HepG2 (cell line): Measurements from ENCODE around the gene KIF6. TPM values are rescaled to one million over a fixed set of nuclear protein-coding genes. Genes with fewer than 3 reads are reported as not detected.

Experiments
- CCAR2 ChIP-seq: fragments of 200-400 bp; formaldehyde crosslinking; optimal IDR thresholded peaks from 2 replicates; pipeline ENCODE3; 2018; ENCODE audit warnings: low read depth, mild to moderate bottlenecking, low read length, moderate library complexity
- CHCHD3 ChIP-seq: sonication (generic); formaldehyde crosslinking; IDR thresholded peaks from 2 replicates; pipeline ENCODE4 v1.8.0; 2022; ENCODE audit warnings: mild to moderate bottlenecking, missing genetic modification reagents, moderate library complexity
- E2F2 ChIP-seq: sonication (generic); formaldehyde crosslinking; IDR thresholded peaks from 2 replicates; pipeline ENCODE4 v1.4.0; 2020; ENCODE audit warnings: missing genetic modification reagents, borderline replicate concordance
- IRX3 ChIP-seq: sonication (generic); formaldehyde crosslinking; IDR thresholded peaks from 2 replicates; pipeline ENCODE4 v1.8.1; 2023; ENCODE audit warnings: mild to moderate bottlenecking, low read depth, missing genetic modification reagents, borderline replicate concordance
- KAT7 ChIP-seq: IDR thresholded peaks from 2 replicates; pipeline ENCODE4 v1.6.1; 2018; ENCODE audit warnings: borderline replicate concordance, missing compliant biosample characterization
- KLF16 ChIP-seq, 2 experiments: sonication (generic) in 1 of 2; formaldehyde crosslinking in 1 of 2; IDR thresholded peaks; 2 replicates each; pipeline versions ENCODE4 v1.6.1 to v1.8.0; 2016 to 2023; ENCODE audit warnings: missing genetic modification reagents in 2 of 2, missing compliant biosample characterization in 1 of 2
- RBM39 ChIP-seq: fragments of 200-400 bp; formaldehyde crosslinking; IDR thresholded peaks from one replicate; pipeline ENCODE4 v1.6.1; 2018; ENCODE audit warnings: antibody characterized with exemption, mild to moderate bottlenecking, low read depth, low read length; ENCODE audit not compliant: poor library complexity, severe bottlenecking
- RERE ChIP-seq: IDR thresholded peaks from 2 replicates; pipeline ENCODE4 v1.6.1; 2016; ENCODE audit warnings: low read depth, missing genetic modification reagents, missing compliant biosample characterization
- RFX3 ChIP-seq: IDR thresholded peaks from 2 replicates; pipeline ENCODE4 v1.6.1; 2016; ENCODE audit warnings: missing biosample characterization, missing genetic modification reagents
- SALL2 ChIP-seq: sonication (generic); formaldehyde crosslinking; IDR thresholded peaks from 2 replicates; pipeline ENCODE4 v1.8.1; 2023; ENCODE audit warnings: mild to moderate bottlenecking, missing genetic modification reagents, inconsistent platforms
- SPEN ChIP-seq: sonication (generic); formaldehyde crosslinking; IDR thresholded peaks from 2 replicates; pipeline ENCODE4 v1.5.1; 2020; ENCODE audit warnings: low read depth, mild to moderate bottlenecking, missing genetic modification reagents
- TARDBP ChIP-seq: sonication (generic); formaldehyde crosslinking; IDR thresholded peaks from 2 replicates; pipeline ENCODE4 v1.8.0; 2022; ENCODE audit warnings: mild to moderate bottlenecking, missing genetic modification reagents
- ZFP36L1 ChIP-seq: sonication (generic); formaldehyde crosslinking; IDR thresholded peaks from 2 replicates; pipeline ENCODE4 v1.8.0; 2022; ENCODE audit warnings: mild to moderate bottlenecking, missing genetic modification reagents, moderate library complexity
- ZNF17 ChIP-seq: sonication (generic); formaldehyde crosslinking; IDR thresholded peaks from 2 replicates; pipeline ENCODE4 v1.5.0; 2020; ENCODE audit warnings: mild to moderate bottlenecking, missing genetic modification reagents
- ZNF607 ChIP-seq: sonication (generic); formaldehyde crosslinking; IDR thresholded peaks from 2 replicates; pipeline ENCODE4 v1.5.1; 2020; ENCODE audit warnings: missing genetic modification reagents, mild to moderate bottlenecking, borderline replicate concordance
- ZNF672 ChIP-seq: sonication (generic); formaldehyde crosslinking; IDR thresholded peaks from 2 replicates; pipeline ENCODE4 v1.8.1; 2022; ENCODE audit warnings: missing genetic modification reagents
- polyA plus RNA-seq, 8 experiments: library from polyadenylated mRNA; depleted of rRNA in 3 of 8; stranded (reverse) in 7 of 8; unstranded in 1 of 8; fragments of >200 nt; fragmentation: Illumina TruSeq in 4 of 8; extraction: Trizol in 4 of 8; gene quantifications; 2 replicates each; pipeline versions ENCODE4 v1.2.1 to v1.2.3, GENCODE V29; 2011 to 2016; ENCODE audit warnings: low read depth in 4 of 8, missing spikeins in 1 of 8, mixed read lengths in 1 of 8; ENCODE audit not compliant: insufficient read depth in 1 of 8
- total RNA-seq, 5 experiments: library from RNA; depleted of rRNA; stranded (reverse); fragments of >200 nt; fragmentation: Illumina TruSeq; extraction: Trizol; gene quantifications; 2 replicates each; pipeline ENCODE4 v1.2.3, GENCODE V29; 2016; ENCODE audit warnings: low read depth in 1 of 5
- TF ChIP-seq, protein P1 (sequence below): sonication (generic); formaldehyde crosslinking; IDR thresholded peaks from 2 replicates; pipeline ENCODE4 v1.5.0; 2020; ENCODE audit warnings: mild to moderate bottlenecking, missing genetic modification reagents, borderline replicate concordance
- TF ChIP-seq, protein P2 (sequence below): sonication (generic); formaldehyde crosslinking; IDR thresholded peaks from 2 replicates; pipeline ENCODE4 v1.8.1; 2023; ENCODE audit warnings: mild to moderate bottlenecking, missing genetic modification reagents, borderline replicate concordance
- TF ChIP-seq, protein P3 (sequence below): sonication (generic); formaldehyde crosslinking; IDR thresholded peaks from 2 replicates; pipeline ENCODE4 v1.8.0; 2022; ENCODE audit warnings: missing genetic modification reagents, mild to moderate bottlenecking, moderate library complexity, borderline replicate concordance

KIF6 gene
- total and polyA plus RNA-seq, 2 of the 13 experiments (the other 11 are each of a cell fraction or from before 2014, with no cell fraction given): 0.04 to 0.27 TPM

- TF ChIP-seq RERE (CRISPR knock-in tag) (no peak), CCAR2 (no peak), TARDBP (CRISPR knock-in tag) (peak; percentile 60; the same call in 1 of the 2 replicates), E2F2 (no peak), ZNF17 (CRISPR knock-in tag) (no peak), KLF16 (CRISPR knock-in tag; IDR thresholded peaks at IDR 0.05) (peak in 1 of 2 experiments; percentile 68; a peak in 2 of 4 replicates), KAT7 (CRISPR knock-in tag) (no peak), ZNF672 (no peak), SPEN (CRISPR knock-in tag) (0 out of 2 replicates have a peak, but pooled peaks have one; percentile 41), IRX3 (CRISPR knock-in tag) (no peak), CHCHD3 (CRISPR knock-in tag) (no peak), ZNF607 (CRISPR knock-in tag) (no peak), RFX3 (CRISPR knock-in tag) (no peak), ZFP36L1 (CRISPR knock-in tag) (no peak), RBM39 (no peak), SALL2 (CRISPR knock-in tag) (no peak)
- TF ChIP-seq, protein P1, sequence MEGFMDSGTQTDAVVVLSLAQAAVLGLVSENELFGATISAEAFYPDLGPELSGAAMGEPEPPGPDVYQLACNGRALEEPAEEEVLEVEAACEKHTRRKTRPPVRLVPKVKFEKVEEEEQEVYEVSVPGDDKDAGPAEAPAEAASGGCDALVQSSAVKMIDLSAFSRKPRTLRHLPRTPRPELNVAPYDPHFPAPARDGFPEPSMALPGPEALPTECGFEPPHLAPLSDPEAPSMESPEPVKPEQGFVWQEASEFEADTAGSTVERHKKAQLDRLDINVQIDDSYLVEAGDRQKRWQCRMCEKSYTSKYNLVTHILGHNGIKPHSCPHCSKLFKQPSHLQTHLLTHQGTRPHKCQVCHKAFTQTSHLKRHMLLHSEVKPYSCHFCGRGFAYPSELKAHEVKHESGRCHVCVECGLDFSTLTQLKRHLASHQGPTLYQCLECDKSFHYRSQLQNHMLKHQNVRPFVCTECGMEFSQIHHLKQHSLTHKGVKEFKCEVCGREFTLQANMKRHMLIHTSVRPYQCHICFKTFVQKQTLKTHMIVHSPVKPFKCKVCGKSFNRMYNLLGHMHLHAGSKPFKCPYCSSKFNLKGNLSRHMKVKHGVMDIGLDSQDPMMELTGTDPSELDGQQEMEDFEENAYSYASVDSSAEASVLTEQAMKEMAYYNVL (CRISPR knock-in tag): no peak
- TF ChIP-seq, protein P2, sequence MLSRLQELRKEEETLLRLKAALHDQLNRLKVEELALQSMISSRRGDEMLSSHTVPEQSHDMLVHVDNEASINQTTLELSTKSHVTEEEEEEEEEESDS (CRISPR knock-in tag): no peak
- TF ChIP-seq, protein P3, sequence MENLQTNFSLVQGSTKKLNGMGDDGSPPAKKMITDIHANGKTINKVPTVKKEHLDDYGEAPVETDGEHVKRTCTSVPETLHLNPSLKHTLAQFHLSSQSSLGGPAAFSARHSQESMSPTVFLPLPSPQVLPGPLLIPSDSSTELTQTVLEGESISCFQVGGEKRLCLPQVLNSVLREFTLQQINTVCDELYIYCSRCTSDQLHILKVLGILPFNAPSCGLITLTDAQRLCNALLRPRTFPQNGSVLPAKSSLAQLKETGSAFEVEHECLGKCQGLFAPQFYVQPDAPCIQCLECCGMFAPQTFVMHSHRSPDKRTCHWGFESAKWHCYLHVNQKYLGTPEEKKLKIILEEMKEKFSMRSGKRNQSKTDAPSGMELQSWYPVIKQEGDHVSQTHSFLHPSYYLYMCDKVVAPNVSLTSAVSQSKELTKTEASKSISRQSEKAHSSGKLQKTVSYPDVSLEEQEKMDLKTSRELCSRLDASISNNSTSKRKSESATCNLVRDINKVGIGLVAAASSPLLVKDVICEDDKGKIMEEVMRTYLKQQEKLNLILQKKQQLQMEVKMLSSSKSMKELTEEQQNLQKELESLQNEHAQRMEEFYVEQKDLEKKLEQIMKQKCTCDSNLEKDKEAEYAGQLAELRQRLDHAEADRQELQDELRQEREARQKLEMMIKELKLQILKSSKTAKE: no peak
Measured at GRCh38 chr6:39298061-39298460, 427.1 kb downstream of the KIF6 start (continued).
